ENCODE results near the gene SLC46A2.

Gene SLC46A2

GRCh38 chr9:112900901-112901300 is 10.2 kb upstream of the SLC46A2 start:
- Histone ChIP-seq H3K9ac (ENCODE audit: low read length) (no peak overlapping the region), H3K36me3 (ENCODE audit: insufficient read depth, low read length) (no peaks in the 10 kb centered on the region), H3K4me2 (ENCODE audit: low read length) (no peak overlapping the region), H3K9me3 (ENCODE audit: low read length) (no peaks in the 10 kb centered on the region), H3K79me2 (ENCODE audit: insufficient read depth, low read length) (no peaks in the 10 kb centered on the region), H2AFZ (ENCODE audit: low read length) (no peak overlapping the region), H3F3A (ENCODE audit: insufficient read depth, low read length) (no peaks in the 10 kb centered on the region), H3K4me1 (ENCODE audit: insufficient read depth, low read length, severe bottlenecking) (peaks cover 25% of the 10 kb centered on the region), H3K9me2 (ENCODE audit: low read depth, low read length) (no peaks in the 10 kb centered on the region), H3K27me3 (ENCODE audit: insufficient read depth, low read length) (no peaks in the 10 kb centered on the region), H3K27ac (ENCODE audit: low read depth, low read length, poor library complexity, severe bottlenecking) (no peak overlapping the region), H3K4me3 (ENCODE audit: low read depth, low read length, poor library complexity, severe bottlenecking) (no peak overlapping the region), H4K20me1 (ENCODE audit: insufficient read depth, low read length) (no peaks in the 10 kb centered on the region)
- TF ChIP-seq CTCF (IDR thresholded peaks at IDR 0.05; ENCODE audit: low read length): no peak

- Histone ChIP-seq H3K9me3 (ENCODE audit: low read length) (no peaks in the 10 kb centered on the region), H3K4me3 (ENCODE audit: low read depth, low read length, poor library complexity, severe bottlenecking) (no peak overlapping the region), H3K79me2 (ENCODE audit: insufficient read depth, low read length) (no peaks in the 10 kb centered on the region), H3K4me1 (ENCODE audit: insufficient read depth, low read length, severe bottlenecking) (peaks cover 27% of the 10 kb centered on the region), H2AFZ (ENCODE audit: low read length) (no peak overlapping the region), H4K20me1 (ENCODE audit: insufficient read depth, low read length) (no peaks in the 10 kb centered on the region), H3K27ac (ENCODE audit: low read depth, low read length, poor library complexity, severe bottlenecking) (no peak overlapping the region), H3K36me3 (ENCODE audit: insufficient read depth, low read length) (no peaks in the 10 kb centered on the region), H3F3A (ENCODE audit: insufficient read depth, low read length) (no peaks in the 10 kb centered on the region), H3K9ac (ENCODE audit: low read length) (no peak overlapping the region), H3K9me2 (ENCODE audit: low read depth, low read length) (no peaks in the 10 kb centered on the region), H3K27me3 (ENCODE audit: insufficient read depth, low read length) (no peaks in the 10 kb centered on the region), H3K4me2 (ENCODE audit: low read length) (no peak overlapping the region)
- TF ChIP-seq CTCF (IDR thresholded peaks at IDR 0.05; ENCODE audit: low read length): no peak
- TF ChIP-seq EZH2 (IDR thresholded peaks at IDR 0.05; ENCODE audit: borderline replicate concordance, low read length): no peak
Observed at GRCh38 chr9:112900488-112900887, 9.8 kb upstream of the SLC46A2 start.

- Histone ChIP-seq H3K79me2 (ENCODE audit: insufficient read depth, low read length) (no peaks in the 10 kb centered on the region), H3K9me2 (ENCODE audit: low read depth, low read length) (no peaks in the 10 kb centered on the region), H3F3A (ENCODE audit: insufficient read depth, low read length) (no peaks in the 10 kb centered on the region), H3K27me3 (ENCODE audit: insufficient read depth, low read length) (no peaks in the 10 kb centered on the region), H3K4me1 (ENCODE audit: insufficient read depth, low read length, severe bottlenecking) (peaks cover 27% of the 10 kb centered on the region), H3K9me3 (ENCODE audit: low read length) (no peaks in the 10 kb centered on the region), H3K9ac (ENCODE audit: low read length) (no peak overlapping the region), H3K4me3 (ENCODE audit: low read depth, low read length, poor library complexity, severe bottlenecking) (no peak overlapping the region), H3K4me2 (ENCODE audit: low read length) (no peak overlapping the region), H3K27ac (ENCODE audit: low read depth, low read length, poor library complexity, severe bottlenecking) (no peak overlapping the region), H2AFZ (ENCODE audit: low read length) (no peak overlapping the region), H4K20me1 (ENCODE audit: insufficient read depth, low read length) (no peaks in the 10 kb centered on the region), H3K36me3 (ENCODE audit: insufficient read depth, low read length) (no peaks in the 10 kb centered on the region)
- TF ChIP-seq CTCF (IDR thresholded peaks at IDR 0.05; ENCODE audit: low read length): no peak
- TF ChIP-seq EZH2 (IDR thresholded peaks at IDR 0.05; ENCODE audit: borderline replicate concordance, low read length): no peak
Observed at GRCh38 chr9:112898872-112899311, 8.2 kb upstream of the SLC46A2 start.

All from OCI-LY1 (cell line).